SK-N-SH treated with all-trans-retinoic acid at 6 μM for 48 hours (cell line): ENCODE results near the gene GPD1.
"Not testable (repeated sequence)": the region's sequence is repeated elsewhere in the genome, so short reads cannot be mapped to it uniquely, and the experiment has no call there.

ENCODE experiments used
- ATAC-seq: fragments of 200-7000 bp; cut with Tn5 transposase; 3 replicates; pipeline ENCODE4 v1.9.1; 2020; ENCODE audit warnings: mild to moderate bottlenecking, moderate library complexity
- ARNTL ChIP-seq: fragments of 450-650 bp; formaldehyde crosslinking; IDR thresholded peaks from 2 replicates; pipeline ENCODE4 v1.5.0; 2020; ENCODE audit warnings: low read depth, mild to moderate bottlenecking, moderate library complexity, borderline replicate concordance
- BACH2 ChIP-seq: fragments of 250-450 bp; sonication (Bioruptor Pico); IDR thresholded peaks from 2 replicates; pipeline ENCODE4 v1.9.0; 2021; ENCODE audit warnings: mild to moderate bottlenecking, borderline replicate concordance
- CSDC2 ChIP-seq: fragments of 250-450 bp; sonication (Bioruptor Pico); IDR thresholded peaks from 2 replicates; pipeline ENCODE4 v1.5.0; 2020; ENCODE audit warnings: mild to moderate bottlenecking, moderate library complexity
- CSRNP3 ChIP-seq: fragments of 250-450 bp; sonication (Bioruptor Pico); IDR thresholded peaks from 2 replicates; pipeline ENCODE4 v1.5.1; 2021; ENCODE audit warnings: mild to moderate bottlenecking, moderate library complexity
- ESRRG ChIP-seq: fragments of 250-450 bp; sonication (Bioruptor Pico); IDR thresholded peaks from 2 replicates; pipeline ENCODE4 v1.6.1; 2021; ENCODE audit warnings: mild to moderate bottlenecking
- GLIS3 ChIP-seq: fragments of 250-450 bp; sonication (Bioruptor Pico); IDR thresholded peaks from 2 replicates; pipeline ENCODE4 v1.5.0; 2020; ENCODE audit warnings: mild to moderate bottlenecking, moderate library complexity
- ISL1 ChIP-seq: fragments of 250-450 bp; sonication (Bioruptor Pico); IDR thresholded peaks from 2 replicates; pipeline ENCODE4 v2.1.2; 2022; ENCODE audit warnings: mild to moderate bottlenecking, moderate library complexity
- OSR1 ChIP-seq: fragments of 250-450 bp; sonication (Bioruptor Pico); IDR thresholded peaks from 2 replicates; pipeline ENCODE4 v1.8.0; 2022; ENCODE audit warnings: moderate library complexity, mild to moderate bottlenecking, inconsistent platforms
- POU6F1 ChIP-seq: fragments of 250-450 bp; sonication (Bioruptor Pico); IDR thresholded peaks from 2 replicates; pipeline ENCODE4 v1.8.0; 2021; ENCODE audit warnings: low read depth, mild to moderate bottlenecking, moderate library complexity, borderline replicate concordance
- PPARA ChIP-seq: fragments of 250-450 bp; sonication (Bioruptor Pico); IDR thresholded peaks from 2 replicates; pipeline ENCODE4 v1.5.0; 2020; ENCODE audit warnings: mild to moderate bottlenecking, borderline replicate concordance
- RARB ChIP-seq: fragments of 250-450 bp; sonication (Bioruptor Pico); IDR thresholded peaks from 2 replicates; pipeline ENCODE4 v1.8.0; 2021; ENCODE audit warnings: mild to moderate bottlenecking, moderate library complexity
- SNAI2 ChIP-seq: fragments of 250-450 bp; sonication (Bioruptor Pico); IDR thresholded peaks from 2 replicates; pipeline ENCODE4 v1.5.0; 2020; ENCODE audit warnings: mild to moderate bottlenecking, moderate library complexity
- TOX ChIP-seq: fragments of 250-450 bp; sonication (Bioruptor Pico); IDR thresholded peaks from 2 replicates; pipeline ENCODE4 v1.8.0; 2021; ENCODE audit warnings: mild to moderate bottlenecking, moderate library complexity, borderline replicate concordance
- ZC3H10 ChIP-seq: fragments of 250-450 bp; sonication (Bioruptor Pico); IDR thresholded peaks from 2 replicates; pipeline ENCODE4 v1.5.1; 2021; ENCODE audit warnings: mild to moderate bottlenecking, moderate library complexity
- ZFP3 ChIP-seq: fragments of 250-450 bp; sonication (Bioruptor Pico); IDR thresholded peaks from 2 replicates; pipeline ENCODE4 v1.5.0; 2020; ENCODE audit warnings: mild to moderate bottlenecking, moderate library complexity
- ZFP30 ChIP-seq: fragments of 450-650 bp; formaldehyde crosslinking; IDR thresholded peaks from 2 replicates; pipeline ENCODE4 v1.5.0; 2022; ENCODE audit warnings: mild to moderate bottlenecking, moderate library complexity
- ZNF565 ChIP-seq: fragments of 450-650 bp; formaldehyde crosslinking; conservative IDR thresholded peaks from 2 replicates; pipeline ENCODE4 v1.5.0; 2020; ENCODE audit warnings: low read depth, mild to moderate bottlenecking, moderate library complexity
- ZNF70 ChIP-seq: fragments of 450-650 bp; formaldehyde crosslinking; IDR thresholded peaks from 2 replicates; pipeline ENCODE4 v1.5.0; 2020; ENCODE audit warnings: mild to moderate bottlenecking, moderate library complexity
- TF ChIP-seq, protein P1 (sequence below): fragments of 250-450 bp; sonication (Bioruptor Pico); IDR thresholded peaks from 2 replicates; pipeline ENCODE4 v1.5.0; 2020; ENCODE audit warnings: mild to moderate bottlenecking, moderate library complexity
- TF ChIP-seq, protein P2 (sequence below): fragments of 250-450 bp; sonication (Bioruptor Pico); IDR thresholded peaks from 2 replicates; pipeline ENCODE4 v1.8.0; 2020; ENCODE audit warnings: mild to moderate bottlenecking, moderate library complexity, borderline replicate concordance

GPD1 gene

GRCh38 chr12:50083301-50083700 lies 20.5 kb upstream of the GPD1 start:
- TF ChIP-seq ZNF70 (CRISPR knock-in tag) (no peak), RARB (CRISPR knock-in tag) (no peak), ZFP3 (CRISPR knock-in tag) (no peak), BACH2 (no peak), OSR1 (CRISPR knock-in tag) (no peak), ISL1 (CRISPR knock-in tag) (no peak)
- TF ChIP-seq, protein P1, sequence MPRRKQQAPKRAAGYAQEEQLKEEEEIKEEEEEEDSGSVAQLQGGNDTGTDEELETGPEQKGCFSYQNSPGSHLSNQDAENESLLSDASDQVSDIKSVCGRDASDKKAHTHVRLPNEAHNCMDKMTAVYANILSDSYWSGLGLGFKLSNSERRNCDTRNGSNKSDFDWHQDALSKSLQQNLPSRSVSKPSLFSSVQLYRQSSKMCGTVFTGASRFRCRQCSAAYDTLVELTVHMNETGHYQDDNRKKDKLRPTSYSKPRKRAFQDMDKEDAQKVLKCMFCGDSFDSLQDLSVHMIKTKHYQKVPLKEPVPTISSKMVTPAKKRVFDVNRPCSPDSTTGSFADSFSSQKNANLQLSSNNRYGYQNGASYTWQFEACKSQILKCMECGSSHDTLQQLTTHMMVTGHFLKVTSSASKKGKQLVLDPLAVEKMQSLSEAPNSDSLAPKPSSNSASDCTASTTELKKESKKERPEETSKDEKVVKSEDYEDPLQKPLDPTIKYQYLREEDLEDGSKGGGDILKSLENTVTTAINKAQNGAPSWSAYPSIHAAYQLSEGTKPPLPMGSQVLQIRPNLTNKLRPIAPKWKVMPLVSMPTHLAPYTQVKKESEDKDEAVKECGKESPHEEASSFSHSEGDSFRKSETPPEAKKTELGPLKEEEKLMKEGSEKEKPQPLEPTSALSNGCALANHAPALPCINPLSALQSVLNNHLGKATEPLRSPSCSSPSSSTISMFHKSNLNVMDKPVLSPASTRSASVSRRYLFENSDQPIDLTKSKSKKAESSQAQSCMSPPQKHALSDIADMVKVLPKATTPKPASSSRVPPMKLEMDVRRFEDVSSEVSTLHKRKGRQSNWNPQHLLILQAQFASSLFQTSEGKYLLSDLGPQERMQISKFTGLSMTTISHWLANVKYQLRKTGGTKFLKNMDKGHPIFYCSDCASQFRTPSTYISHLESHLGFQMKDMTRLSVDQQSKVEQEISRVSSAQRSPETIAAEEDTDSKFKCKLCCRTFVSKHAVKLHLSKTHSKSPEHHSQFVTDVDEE (CRISPR knock-in tag): no peak
- no peak for ATAC-seq

DNA sequence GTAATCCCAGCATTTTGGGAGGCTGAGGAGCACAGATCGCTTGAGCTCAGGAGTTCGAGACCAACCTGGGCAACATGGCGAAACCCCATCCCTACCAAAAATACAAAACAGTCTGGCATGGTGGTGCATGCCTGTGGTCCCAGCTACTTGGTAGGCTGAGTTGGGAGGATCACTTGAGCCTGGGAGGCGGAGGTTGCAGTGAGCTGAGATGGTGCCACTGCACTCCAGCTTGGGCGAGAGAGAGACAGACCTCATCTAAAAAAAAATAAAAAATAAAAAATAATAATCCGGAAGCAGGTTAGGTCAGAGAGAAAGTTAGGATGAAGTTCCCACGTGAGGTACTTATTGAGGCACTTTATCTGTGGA lies 19.4 kb upstream of the GPD1 start:
- not testable (repeated sequence) for ATAC-seq

GRCh38 chr12:50084775-50085614 lies 18.8 kb upstream of the GPD1 start, which contains the start of gene SMARCD1:
Gene SMARCD1 (plus strand): TSS chr12:50085342. CDS start chr12:50085370, 28 bp downstream.
- TF ChIP-seq, protein P1 (CRISPR knock-in tag): no peak
- TF ChIP-seq OSR1 (CRISPR knock-in tag): no peak
- no peak for TF ChIP-seq PPARA (CRISPR knock-in tag)
- TF ChIP-seq ZFP30 (CRISPR knock-in tag): no peak
- TF ChIP-seq BACH2: no peak
- no peak for TF ChIP-seq ESRRG
- TF ChIP-seq ZFP3 (CRISPR knock-in tag): no peak
- no peak for TF ChIP-seq POU6F1 (CRISPR knock-in tag)
- TF ChIP-seq RARB (CRISPR knock-in tag): no peak
- no peak for TF ChIP-seq CSRNP3 (CRISPR knock-in tag)
- peak; percentile 96 for ATAC-seq

- TF ChIP-seq ESRRG (no peak), CSRNP3 (CRISPR knock-in tag) (no peak), OSR1 (CRISPR knock-in tag) (no peak), ARNTL (no peak), ZFP30 (CRISPR knock-in tag) (no peak), PPARA (CRISPR knock-in tag) (no peak), ZNF70 (CRISPR knock-in tag) (no peak), ZFP3 (CRISPR knock-in tag) (no peak), GLIS3 (CRISPR knock-in tag) (no peak), CSDC2 (CRISPR knock-in tag) (no peak), POU6F1 (CRISPR knock-in tag) (no peak), SNAI2 (CRISPR knock-in tag) (no peak), ISL1 (CRISPR knock-in tag) (no peak), RARB (CRISPR knock-in tag) (no peak), ZC3H10 (CRISPR knock-in tag) (no peak), ZNF565 (CRISPR knock-in tag) (no peak), TOX (CRISPR knock-in tag) (no peak)
- TF ChIP-seq, protein P2, sequence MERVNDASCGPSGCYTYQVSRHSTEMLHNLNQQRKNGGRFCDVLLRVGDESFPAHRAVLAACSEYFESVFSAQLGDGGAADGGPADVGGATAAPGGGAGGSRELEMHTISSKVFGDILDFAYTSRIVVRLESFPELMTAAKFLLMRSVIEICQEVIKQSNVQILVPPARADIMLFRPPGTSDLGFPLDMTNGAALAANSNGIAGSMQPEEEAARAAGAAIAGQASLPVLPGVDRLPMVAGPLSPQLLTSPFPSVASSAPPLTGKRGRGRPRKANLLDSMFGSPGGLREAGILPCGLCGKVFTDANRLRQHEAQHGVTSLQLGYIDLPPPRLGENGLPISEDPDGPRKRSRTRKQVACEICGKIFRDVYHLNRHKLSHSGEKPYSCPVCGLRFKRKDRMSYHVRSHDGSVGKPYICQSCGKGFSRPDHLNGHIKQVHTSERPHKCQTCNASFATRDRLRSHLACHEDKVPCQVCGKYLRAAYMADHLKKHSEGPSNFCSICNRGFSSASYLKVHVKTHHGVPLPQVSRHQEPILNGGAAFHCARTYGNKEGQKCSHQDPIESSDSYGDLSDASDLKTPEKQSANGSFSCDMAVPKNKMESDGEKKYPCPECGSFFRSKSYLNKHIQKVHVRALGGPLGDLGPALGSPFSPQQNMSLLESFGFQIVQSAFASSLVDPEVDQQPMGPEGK: no peak
Observed at GRCh38 chr12:50085615-50086072, 18.2 kb upstream of the GPD1 start.

More at GRCh38 chr12:50085615-50086072, 18.2 kb upstream of the GPD1 start:
- ATAC-seq: peak; percentile 25
